Natural killer cell (primary cell): ENCODE data around the gene NKX6-2. TPM values are rescaled to one million over a fixed set of nuclear protein-coding genes. Genes with fewer than 3 reads are reported as not detected.

Experiments used
- ATAC-seq, 3 donors: fragments of 150-1000 bp in 2 of 3; fragments of 200-7000 bp in 1 of 3; cut with Tn5 transposase; 1 replicate in 1 of 3; 2 replicates in 2 of 3; pipeline ENCODE4 v1.10.0; 2021; ENCODE audit warnings: mild to moderate bottlenecking in 2 of 3, moderate library complexity in 2 of 3
- DNase-seq, 2 donors: peaks; one replicate each; pipeline versions ENCODE4 v3.0.0 to v3.0.0-alpha.2; 2013 to 2021; ENCODE audit warnings: mixed read lengths in 1 of 2
- H3K27ac ChIP-seq: one replicate; pipeline ENCODE4 v1.5.1; 2013; ENCODE audit warnings: mild to moderate bottlenecking, low read length
- H3K27me3 ChIP-seq: one replicate; pipeline ENCODE4 v1.6.1; 2013; ENCODE audit warnings: low read length; ENCODE audit not compliant: control insufficient read depth, insufficient read depth
- H3K36me3 ChIP-seq: one replicate; pipeline ENCODE4 v1.6.1; 2013; ENCODE audit warnings: low read length; ENCODE audit not compliant: control insufficient read depth, insufficient read depth
- H3K4me1 ChIP-seq: one replicate; pipeline ENCODE4 v1.6.1; 2013; ENCODE audit warnings: low read length; ENCODE audit not compliant: control insufficient read depth, insufficient read depth
- H3K4me3 ChIP-seq: one replicate; pipeline ENCODE4 v1.5.1; 2013; ENCODE audit warnings: low read length
- H3K9me3 ChIP-seq: one replicate; pipeline ENCODE4 v1.6.1; 2013; ENCODE audit warnings: low read length; ENCODE audit not compliant: control insufficient read depth, insufficient read depth
- H3K27ac Mint-ChIP-seq, 2 donors: one replicate each; pipeline ENCODE4 v1.8.0; 2022; ENCODE audit warnings: mild to moderate bottlenecking in 2 of 2, mixed read lengths in 2 of 2, moderate library complexity in 1 of 2
- H3K27me3 Mint-ChIP-seq, 2 donors: one replicate each; pipeline ENCODE4 v1.8.0; 2022; ENCODE audit warnings: low read depth in 2 of 2, mixed read lengths in 2 of 2
- H3K36me3 Mint-ChIP-seq: one replicate; pipeline ENCODE4 v1.8.0; 2022; ENCODE audit warnings: mixed read lengths
- H3K4me1 Mint-ChIP-seq, 2 donors: one replicate each; pipeline ENCODE4 v1.8.0; 2022; ENCODE audit warnings: mixed read lengths in 2 of 2
- H3K4me3 Mint-ChIP-seq: one replicate; pipeline ENCODE4 v1.8.0; 2022; ENCODE audit warnings: mild to moderate bottlenecking, moderate library complexity, mixed read lengths
- H3K9me3 Mint-ChIP-seq, 2 donors: one replicate each; pipeline ENCODE4 v1.8.0; 2022; ENCODE audit warnings: mixed read lengths in 2 of 2
- WGBS: methylation state at CpG from one replicate; pipeline ENCODE4 v1.1.7; 2013; ENCODE audit warnings: missing lambda C conversion rate; ENCODE audit not compliant: insufficient coverage; 5-methylcytosine and 5-hydroxymethylcytosine counted together
- intact Hi-C: fragments of 100-400 bp; cut with micrococcal nuclease; formaldehyde crosslinking; loops from one replicate; pipeline ENCODE4 v1.14.2; 2022
- total RNA-seq, 4 donors: library from RNA; stranded (reverse); fragments of 120-200 nt in 1 of 4; gene quantifications; one replicate each; pipeline versions ENCODE4 v1.2.3 to v1.2.4, GENCODE V29; 2013 to 2022
- TF ChIP-seq, protein P1 (sequence below): fragments of 200-600 bp; IDR thresholded peaks from one replicate; pipeline ENCODE4 v1.8.0; 2022; ENCODE audit warnings: antibody characterized with exemption

Gene NKX6-2
- total RNA-seq, result not detected
- total RNA-seq (2013), result not detected

DNA sequence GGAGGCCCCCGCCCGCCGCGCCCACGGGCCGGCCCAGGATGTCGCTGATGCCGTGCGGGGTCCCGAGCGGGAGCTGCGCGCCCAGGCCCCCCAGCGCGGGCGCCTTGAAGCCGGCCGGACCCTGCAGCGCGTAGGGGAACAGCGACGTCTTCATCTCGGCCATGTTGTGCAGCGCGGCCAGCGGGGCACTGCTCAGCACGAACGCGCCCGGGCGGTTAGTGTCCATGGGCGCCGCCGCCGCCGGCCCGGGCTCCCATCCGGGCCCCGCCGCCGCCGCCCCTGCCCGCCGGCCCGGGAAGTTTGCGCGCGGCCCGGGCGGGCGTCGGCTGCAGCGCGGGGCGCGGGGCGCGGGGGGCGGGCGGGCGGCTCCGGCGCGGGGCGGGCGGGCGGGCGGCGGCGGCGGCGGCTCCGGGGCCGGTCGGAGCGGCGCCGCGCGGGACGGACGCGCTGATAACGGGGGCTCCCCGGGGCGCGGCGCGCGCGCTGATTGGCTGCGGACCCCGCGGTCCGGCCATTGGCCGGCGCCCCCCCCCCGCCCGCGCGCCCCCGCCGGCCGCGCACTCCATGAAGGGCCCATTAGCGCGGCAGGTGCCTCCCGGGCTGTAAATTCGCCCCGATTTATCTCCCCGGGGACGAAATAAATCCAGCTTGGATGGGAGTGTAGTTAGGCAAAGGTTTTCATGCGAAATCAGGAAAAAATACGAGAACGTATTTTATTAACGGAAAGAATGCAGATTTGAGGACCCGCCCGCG lies at the start of gene NKX6-2:
Gene NKX6-2 (minus strand): TSS at position 425 of the 753 bp plus-strand sequence. CDS start 199 bp downstream, at position 226.
- Mint-ChIP-seq H3K4me3 (no peak within 1 kb of the TSS), H3K27me3 (peaks cover 8 to 10% of the 10 kb centered on the region in 2 donors), H3K27ac (no peak within 1 kb of the TSS), H3K9me3 (no peaks in the 10 kb centered on the region), H3K4me1 (no peaks in the 10 kb centered on the region), H3K36me3 (no peaks in the 10 kb centered on the region)
- intact Hi-C loops, result no loop called here
- WGBS, result 3% methylated on average over 119 of the region's 119 CpGs
- DNase-seq, result no peak
- no peak for ATAC-seq
- Histone ChIP-seq H3K4me1 (peaks cover 3% of the 10 kb centered on the region), H3K4me3 (no peak within 1 kb of the TSS), H3K9me3 (no peaks in the 10 kb centered on the region), H3K27me3 (peaks cover 4% of the 10 kb centered on the region), H3K36me3 (peaks cover 4% of the 10 kb centered on the region), H3K27ac (no peak within 1 kb of the TSS)
- TF ChIP-seq, protein P1, sequence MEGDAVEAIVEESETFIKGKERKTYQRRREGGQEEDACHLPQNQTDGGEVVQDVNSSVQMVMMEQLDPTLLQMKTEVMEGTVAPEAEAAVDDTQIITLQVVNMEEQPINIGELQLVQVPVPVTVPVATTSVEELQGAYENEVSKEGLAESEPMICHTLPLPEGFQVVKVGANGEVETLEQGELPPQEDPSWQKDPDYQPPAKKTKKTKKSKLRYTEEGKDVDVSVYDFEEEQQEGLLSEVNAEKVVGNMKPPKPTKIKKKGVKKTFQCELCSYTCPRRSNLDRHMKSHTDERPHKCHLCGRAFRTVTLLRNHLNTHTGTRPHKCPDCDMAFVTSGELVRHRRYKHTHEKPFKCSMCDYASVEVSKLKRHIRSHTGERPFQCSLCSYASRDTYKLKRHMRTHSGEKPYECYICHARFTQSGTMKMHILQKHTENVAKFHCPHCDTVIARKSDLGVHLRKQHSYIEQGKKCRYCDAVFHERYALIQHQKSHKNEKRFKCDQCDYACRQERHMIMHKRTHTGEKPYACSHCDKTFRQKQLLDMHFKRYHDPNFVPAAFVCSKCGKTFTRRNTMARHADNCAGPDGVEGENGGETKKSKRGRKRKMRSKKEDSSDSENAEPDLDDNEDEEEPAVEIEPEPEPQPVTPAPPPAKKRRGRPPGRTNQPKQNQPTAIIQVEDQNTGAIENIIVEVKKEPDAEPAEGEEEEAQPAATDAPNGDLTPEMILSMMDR, result no peak

DNA sequence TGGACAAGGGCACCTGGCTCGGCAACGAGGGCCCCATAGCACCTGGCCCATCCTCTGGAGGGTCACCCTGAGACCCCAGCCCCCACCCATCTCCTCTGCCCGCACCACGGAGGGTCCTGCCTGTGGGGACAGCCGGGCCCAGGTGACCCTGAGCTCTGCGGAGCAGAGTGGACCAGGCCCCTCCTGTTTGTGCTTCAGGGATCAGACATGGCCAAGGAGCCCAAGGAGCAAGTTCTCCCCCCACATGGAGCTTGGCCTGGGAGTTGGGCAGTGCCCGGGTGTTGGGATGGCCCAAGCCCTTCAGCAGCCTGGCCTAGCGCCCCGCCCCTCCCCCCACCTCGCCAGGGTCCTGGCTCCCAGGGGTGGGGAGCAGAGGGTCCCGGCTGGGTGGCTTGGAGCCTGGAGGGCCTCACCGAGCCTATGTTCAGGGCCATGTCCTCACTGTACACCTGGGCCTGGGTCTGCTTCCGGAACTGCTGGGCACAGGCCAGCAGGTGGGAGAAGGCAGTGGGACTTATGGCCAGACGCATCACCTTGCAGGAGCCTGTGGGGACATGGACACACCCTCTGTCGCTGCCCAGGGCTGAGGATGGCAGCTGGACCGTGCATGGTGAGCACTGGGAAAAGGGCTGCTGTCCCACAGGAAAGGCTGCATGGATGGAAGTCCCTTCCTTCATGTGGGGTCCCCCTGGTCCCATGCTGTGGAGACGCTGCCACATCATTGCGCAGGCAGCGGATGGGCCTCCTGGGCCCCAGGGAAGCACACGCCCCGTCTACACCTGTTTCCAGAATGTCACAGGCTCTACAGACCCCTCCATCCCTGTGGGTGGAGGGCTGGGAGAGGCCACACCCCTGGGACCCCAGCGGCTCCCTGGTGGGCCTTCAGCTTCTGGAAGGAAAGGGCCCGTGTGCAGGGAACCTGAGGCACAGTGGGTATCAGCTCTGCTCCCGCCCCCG lies 49.2 kb upstream of the NKX6-2 start:
- Histone ChIP-seq H3K27me3 (no peaks in the 10 kb centered on the region), H3K4me3 (no peak overlapping the region), H3K4me1 (peaks cover 6% of the 10 kb centered on the region), H3K9me3 (no peaks in the 10 kb centered on the region), H3K36me3 (no peaks in the 10 kb centered on the region), H3K27ac (no peak overlapping the region)
- Mint-ChIP-seq H3K4me1 (peaks cover 0 to 4% of the 10 kb centered on the region in 2 donors), H3K27me3 (peaks cover 3 to 17% of the 10 kb centered on the region in 2 donors), H3K36me3 (no peaks in the 10 kb centered on the region), H3K27ac (no peak overlapping the region), H3K9me3 (no peaks in the 10 kb centered on the region), H3K4me3 (no peak overlapping the region)
- TF ChIP-seq, protein P1, result no peak
- WGBS, result 89% methylated on average over 22 of the region's 25 CpGs
- DNase-seq (no peak), ATAC-seq (no peak)
- intact Hi-C loops, result no loop called here

DNA sequence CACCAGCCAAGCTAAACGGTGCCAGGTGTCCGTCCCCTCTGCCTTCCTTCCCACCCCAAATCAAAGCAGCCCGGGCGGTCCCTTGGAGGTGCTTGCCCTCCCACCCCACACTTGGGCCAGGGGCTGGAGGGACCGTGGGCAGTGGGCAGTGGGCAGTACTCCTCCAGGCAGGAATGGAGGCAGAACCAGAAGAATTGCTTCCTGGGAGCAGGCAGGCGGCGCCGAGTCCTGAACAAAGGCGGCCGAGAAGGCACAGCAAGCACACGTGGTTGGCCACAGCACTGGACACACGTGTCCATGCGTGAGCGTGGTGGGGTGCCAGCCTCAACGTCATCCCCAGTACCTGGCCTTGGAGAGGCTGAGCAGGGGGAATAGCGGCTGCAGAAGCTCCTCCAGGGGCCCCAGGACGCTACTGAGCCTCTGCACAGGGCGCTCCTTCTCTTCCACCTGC lies 48.4 kb upstream of the NKX6-2 start:
- Mint-ChIP-seq H3K9me3 (no peaks in the 10 kb centered on the region), H3K4me1 (peaks cover 0 to 4% of the 10 kb centered on the region in 2 donors), H3K36me3 (no peaks in the 10 kb centered on the region), H3K4me3 (no peak overlapping the region), H3K27me3 (peaks cover 3 to 17% of the 10 kb centered on the region in 2 donors), H3K27ac (no peak overlapping the region)
- DNase-seq, result no peak
- Histone ChIP-seq H3K9me3 (no peaks in the 10 kb centered on the region), H3K27me3 (no peaks in the 10 kb centered on the region), H3K4me3 (no peak overlapping the region), H3K4me1 (peaks cover 6% of the 10 kb centered on the region), H3K27ac (no peak overlapping the region), H3K36me3 (no peaks in the 10 kb centered on the region)
- TF ChIP-seq, protein P1, result no peak
- 90% methylated on average over 18 of the region's 18 CpGs for WGBS
- ATAC-seq, result no peak
- intact Hi-C loops, result no loop called here
